Stimulated activated naive CD8-positive, alpha-beta T cell treated with anti-CD3 and anti-CD28 coated beads, Interleukin-15, Interleukin-2, amounts not matched to agents 100 U/mL and 50 U/mL, for 24 hours (primary cell): Measurements from ENCODE around the gene C2orf15.
A peak's percentile ranks its signal among the peaks of the same experiment; 100 is the strongest.
"Not testable (repeated sequence)": the region's sequence is repeated elsewhere in the genome, so short reads cannot be mapped to it uniquely, and the experiment has no call there.

Experiments used
- ATAC-seq: fragments of 150-1000 bp; cut with Tn5 transposase; one replicate; pipeline ENCODE4 v1.10.0; 2021
- DNase-seq: peaks from one replicate; pipeline ENCODE4 v3.0.0; 2021

C2orf15 gene, protein sequence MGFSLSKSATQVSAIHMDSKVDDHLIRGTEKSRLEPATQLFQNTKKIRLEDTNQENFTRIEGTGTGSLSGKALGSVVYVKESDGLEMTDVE

DNA sequence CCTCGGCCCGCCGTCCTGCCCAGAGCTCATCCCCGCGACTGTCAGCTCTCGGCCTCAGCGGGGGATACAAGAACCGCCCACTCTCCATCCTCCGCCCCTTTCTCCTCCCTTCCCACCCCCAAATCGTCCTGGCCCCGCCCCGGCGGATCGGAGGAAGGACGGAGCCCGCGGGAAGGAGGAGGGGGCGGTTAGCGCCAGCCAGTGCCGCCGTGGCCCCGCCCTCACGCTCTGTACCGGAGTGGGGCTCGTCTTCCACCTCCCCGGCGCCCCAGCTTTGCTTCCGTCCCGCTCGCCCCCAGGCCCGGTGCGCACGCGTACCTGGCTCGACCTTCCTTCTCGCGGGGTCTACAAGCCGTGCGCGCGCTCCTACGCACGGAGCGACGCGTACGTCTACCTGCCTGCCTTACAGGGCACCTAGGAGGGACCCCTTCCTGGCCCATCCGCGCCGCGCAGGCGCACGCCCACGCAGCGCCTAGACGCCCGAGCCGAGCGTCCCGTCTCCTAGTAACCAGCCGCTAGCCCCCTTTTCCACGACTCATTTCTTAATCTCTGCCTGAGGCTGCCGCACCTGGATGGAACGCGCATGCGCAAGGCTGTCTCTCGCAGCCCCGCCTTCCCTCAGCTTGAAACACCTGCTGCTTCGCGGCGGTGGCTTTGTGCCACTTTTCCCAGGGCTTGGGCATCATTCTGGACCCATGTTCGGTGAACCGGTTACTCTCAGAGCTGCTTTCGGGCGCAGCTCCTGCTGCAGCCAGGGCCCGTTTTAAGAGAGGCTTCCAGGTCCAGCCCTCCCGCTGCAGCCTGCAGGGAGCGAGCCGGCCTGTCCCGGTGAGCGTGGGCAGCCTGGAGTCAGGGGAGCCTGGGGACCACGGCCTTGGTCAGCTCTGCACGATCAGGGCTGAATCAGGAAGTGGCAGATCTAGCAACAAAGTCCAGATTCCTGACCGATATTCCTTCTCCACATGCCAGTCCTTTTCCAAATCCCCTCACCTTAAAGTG is at the start of gene C2orf15:
TSS of gene C2orf15 (plus strand) at position 598 of the 999 bp plus-strand sequence. CDS start 8,852 bp downstream, outside the sequence.
- ATAC-seq: peak; percentile 96
- peak; percentile 97 for DNase-seq

DNA sequence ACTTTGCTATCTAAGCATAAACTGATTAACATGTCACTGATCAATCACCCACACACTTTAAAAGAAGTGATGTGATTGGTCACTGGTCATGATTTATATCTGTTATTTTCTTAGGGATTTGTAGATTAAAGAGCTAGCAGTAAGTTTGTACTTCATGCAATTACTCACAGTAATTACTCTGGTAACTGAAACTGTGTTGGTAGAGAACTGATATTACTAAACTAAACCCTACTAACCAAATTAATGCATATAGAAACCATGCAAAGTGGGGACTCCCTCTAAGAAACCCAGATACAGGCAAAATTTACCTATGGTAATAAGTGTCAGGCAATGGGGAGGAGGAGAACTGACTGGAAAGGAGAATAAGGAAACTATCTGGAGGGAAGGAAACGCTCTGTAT is 44.8 kb upstream of the C2orf15 start:
- ATAC-seq (peak; percentile 57), DNase-seq (no peak)

DNA sequence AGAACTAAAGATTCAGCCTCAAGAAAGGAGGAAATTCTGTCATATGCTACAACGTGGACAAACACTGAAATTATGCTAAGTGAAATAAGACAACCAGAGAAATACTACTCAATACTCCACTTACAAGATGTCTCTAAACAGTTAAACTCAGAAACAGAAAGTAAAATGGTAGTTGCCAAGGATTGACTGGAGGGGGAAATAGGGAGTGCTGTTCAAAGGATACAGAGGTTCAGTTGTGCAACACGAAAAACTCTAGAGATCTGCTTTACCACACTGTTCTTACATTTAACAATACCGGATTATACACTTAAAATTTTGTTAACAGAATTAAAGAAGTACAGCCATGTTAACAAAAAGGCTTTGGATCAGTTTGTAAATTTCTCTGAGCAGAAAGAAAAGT is 39.8 kb upstream of the C2orf15 start:
- ATAC-seq (no peak), DNase-seq (no peak)

DNA sequence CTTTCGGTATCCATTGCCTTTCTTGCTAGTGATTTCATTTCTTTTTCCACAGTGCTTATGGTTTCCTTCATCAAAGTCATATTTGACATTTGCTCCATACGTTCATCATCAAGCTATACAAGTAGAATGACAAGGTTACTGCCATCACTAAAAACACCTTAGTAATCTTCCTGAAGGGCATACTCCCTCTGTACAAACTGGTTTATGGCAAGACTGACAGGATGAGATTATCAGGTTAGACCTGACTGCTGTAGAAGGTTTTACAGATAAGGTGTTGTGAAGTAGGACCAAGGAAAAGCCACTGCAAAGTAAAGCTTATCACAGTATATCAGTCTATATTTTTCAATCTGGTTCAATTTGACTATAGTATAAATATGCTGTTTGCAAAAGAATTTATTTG is 37.5 kb upstream of the C2orf15 start:
- ATAC-seq (no peak), DNase-seq (no peak)

DNA sequence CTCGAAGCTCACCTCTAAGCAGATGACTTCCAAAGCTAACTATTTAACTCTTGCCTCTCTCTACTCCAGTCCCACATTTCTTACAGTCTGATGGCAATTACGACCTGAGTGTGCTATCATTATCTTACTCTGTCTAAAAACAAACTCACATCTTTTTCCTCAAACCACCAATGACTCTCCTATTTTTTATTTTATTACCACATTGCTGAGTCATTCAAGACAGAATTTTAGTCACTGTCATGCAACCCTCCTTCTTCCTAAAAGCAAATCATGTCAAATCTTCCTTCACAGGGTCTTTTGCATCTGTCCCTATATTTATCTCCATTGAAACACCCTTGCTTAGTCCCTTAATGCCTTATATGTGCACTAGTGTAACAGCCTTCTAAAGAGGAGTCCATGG is 34.6 kb upstream of the C2orf15 start:
- no peak for ATAC-seq
- no peak for DNase-seq

DNA sequence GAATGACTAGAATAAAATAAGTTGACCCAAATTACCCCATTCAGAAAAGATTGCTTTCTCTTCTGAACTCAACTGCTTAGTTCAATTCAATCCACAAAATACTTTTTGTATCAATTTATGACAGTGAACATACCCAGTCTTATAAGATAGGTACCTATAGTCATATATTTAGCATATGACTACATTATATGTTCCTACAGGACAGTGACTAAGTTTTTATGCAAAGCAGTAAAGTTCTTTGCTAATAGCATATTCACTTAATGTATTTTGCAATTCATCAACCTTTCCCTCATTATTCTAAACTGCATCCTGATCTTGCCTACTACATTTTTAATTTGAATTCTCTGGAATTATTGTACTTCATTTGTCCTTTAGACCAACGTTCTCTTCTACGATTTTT is 30.3 kb upstream of the C2orf15 start:
- no peak for ATAC-seq
- no peak for DNase-seq

DNA sequence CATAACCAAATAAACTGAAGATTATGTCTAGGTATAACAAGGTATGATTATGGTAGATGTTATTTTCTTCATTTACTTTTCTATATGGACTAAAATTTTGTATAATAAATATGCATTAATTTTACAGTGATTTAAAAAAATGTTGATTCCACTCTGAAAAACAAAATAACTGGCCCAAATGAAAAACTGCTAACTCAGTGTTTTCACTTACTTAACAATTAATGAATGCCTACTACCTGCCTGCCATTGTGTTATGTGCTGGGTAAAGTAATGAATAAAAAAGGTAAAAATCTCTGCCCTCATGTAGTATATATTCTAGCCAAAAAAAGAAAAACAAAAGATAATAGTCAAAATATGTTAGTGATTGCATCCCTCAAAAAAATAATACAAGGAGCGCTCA is 29.6 kb upstream of the C2orf15 start:
- DNase-seq (no peak), ATAC-seq (no peak)

DNA sequence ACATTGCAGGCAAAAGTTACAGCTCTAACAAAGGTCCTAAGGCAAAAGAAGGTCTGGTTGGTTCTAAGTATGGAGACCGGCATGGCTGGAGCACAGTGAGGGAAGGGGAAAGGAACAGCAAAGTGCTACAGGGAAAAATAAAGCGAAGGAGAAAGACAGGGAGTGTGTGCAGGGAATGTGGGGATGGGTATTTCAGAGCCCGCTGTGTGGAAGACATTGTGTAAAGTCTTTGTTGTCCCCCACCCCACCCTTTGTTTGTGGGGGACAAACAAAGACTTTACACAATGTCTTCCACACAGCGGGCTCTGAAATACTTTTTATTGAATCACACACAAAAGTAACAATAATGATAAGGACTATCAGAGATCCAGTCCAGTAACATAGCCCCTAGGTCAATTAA is 28.9 kb upstream of the C2orf15 start:
- no peak for DNase-seq
- no peak for ATAC-seq

DNA sequence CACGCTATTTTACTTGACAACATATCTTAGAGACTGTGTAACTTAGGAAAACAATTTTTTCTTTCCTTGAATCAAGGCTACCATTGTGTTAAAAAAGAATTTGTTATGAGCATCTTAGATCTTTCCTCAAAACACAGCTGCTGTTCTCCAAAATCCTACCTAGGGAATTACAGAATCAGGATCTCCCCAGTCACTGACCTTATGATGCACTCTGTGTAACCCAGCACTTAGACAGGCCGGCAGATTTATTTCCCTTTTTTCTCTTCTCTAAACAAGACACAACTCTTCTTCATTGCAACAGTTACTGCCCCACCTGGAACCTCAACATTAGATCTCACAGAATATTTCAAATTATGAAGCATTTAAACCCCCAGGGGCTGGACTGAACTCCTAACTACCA is 13.5 kb upstream of the C2orf15 start:
- ATAC-seq (no peak), DNase-seq (no peak)

DNA sequence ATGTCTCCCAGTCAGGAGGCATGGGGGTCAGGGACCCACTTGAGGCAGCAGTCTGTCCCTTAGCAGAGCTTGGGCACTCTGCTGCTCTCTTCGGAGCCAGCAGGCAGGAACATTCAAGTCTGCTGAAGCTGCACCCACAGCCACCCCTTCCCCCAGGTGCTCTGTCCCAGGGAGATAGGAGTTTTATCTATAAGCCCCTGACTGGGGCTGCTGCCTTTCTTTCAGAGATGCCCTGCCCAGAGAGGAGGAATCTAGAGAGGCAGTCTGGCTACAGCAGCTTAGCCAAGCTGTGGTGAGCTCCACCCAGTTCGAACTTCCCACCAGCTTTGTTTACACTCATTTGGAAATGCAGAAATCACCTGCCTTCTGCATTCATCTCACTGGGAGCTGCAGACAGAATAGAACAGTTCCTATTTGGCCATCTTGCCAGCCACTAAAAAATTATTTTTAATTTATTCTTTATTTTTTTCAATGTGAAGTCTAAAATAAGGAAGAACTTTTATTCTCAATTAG is 6.4 kb upstream of the C2orf15 start:
- not testable (repeated sequence) for DNase-seq, ATAC-seq

DNA sequence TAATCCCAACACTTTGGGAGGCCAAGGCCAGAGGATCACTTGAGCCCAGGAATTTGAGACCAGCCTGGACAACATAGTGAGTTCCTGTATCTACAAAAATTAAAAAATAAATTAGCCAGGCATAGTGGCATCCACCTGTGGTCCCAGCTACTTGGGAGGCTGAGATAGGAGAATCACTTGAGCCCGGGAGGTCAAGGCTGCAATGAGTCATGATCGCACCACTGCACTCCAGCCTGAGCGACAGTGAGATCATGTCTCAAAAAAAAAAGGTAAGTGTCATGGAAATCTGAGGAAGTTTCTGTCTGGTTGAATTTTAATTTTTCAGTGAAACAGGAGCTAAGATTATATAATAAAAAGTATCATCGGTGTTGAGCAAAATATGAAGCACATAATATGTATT is 2.5 kb upstream of the C2orf15 start:
- ATAC-seq: no peak
- DNase-seq: no peak

DNA sequence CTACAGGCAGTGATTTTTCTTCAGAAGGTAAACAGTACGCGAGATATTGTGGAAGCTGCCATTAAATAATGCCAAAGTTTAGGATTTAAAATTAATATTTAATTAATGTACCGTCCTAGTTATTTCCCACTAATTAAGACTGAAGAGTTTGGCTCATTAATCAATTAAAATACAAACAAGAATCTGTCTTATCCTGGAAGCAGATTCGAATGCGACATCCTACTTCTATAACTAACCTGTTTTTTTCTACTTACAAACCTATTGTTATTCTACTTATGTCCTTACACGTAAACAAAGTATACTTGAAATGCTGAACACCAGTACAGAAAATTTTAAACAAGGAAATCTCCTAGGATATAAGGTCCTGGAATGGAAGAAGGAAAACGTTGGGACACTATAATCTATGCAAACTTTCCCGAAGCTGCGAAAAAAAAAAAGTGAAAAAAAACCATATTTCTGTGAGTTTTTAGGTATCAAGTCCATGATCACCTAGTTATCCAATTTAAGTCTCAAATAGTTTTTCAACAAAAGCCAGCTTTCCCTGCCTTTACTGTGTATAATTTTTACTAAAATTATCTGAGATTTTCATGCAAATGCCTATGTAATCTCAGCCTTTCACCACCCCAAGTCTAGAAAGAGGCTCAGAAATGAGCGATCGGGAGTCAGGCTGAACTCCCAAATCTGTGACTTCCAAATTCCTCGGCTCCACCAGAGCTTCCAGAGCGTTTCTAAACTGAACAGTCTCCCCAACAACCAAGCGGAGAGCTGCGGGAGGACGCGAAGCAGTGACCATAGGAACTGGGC is 1.2 kb upstream of the C2orf15 start:
- ATAC-seq: no peak

DNA sequence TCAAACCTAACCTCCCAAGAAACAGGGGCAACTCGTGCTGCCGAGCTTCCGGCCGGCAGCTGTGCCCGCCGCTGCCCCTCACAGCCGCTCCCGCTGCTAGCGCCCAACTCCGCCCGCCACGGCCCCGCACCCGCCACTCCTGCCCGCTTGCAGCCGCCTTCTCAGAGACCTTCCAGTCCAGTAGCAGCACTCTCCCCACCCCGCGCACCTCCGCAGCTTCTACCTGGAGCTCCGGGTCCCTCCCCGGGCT is 722 bp upstream of the C2orf15 start:
- DNase-seq (no peak), ATAC-seq (peak; percentile 30)

More for the DNA sequence above, 1.2 kb upstream of the C2orf15 start:
- no peak for DNase-seq

DNA sequence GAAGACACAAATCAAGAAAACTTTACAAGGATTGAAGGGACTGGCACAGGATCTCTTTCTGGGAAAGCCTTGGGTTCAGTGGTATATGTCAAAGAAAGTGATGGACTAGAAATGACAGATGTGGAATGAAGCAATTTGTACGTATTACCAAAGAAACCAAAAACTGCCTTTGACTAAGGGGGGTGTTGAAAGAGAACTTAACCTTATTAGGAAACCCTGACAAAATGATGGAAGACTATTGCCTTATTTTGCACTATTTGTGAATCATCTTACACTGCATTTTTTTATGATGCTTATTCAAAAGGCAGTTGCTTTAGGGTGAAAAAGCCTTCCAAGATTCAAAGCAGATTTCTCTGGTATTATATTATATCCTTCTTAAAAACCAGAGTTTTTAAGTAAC is 9.2 kb downstream of the C2orf15 start:
- ATAC-seq: no peak

DNA sequence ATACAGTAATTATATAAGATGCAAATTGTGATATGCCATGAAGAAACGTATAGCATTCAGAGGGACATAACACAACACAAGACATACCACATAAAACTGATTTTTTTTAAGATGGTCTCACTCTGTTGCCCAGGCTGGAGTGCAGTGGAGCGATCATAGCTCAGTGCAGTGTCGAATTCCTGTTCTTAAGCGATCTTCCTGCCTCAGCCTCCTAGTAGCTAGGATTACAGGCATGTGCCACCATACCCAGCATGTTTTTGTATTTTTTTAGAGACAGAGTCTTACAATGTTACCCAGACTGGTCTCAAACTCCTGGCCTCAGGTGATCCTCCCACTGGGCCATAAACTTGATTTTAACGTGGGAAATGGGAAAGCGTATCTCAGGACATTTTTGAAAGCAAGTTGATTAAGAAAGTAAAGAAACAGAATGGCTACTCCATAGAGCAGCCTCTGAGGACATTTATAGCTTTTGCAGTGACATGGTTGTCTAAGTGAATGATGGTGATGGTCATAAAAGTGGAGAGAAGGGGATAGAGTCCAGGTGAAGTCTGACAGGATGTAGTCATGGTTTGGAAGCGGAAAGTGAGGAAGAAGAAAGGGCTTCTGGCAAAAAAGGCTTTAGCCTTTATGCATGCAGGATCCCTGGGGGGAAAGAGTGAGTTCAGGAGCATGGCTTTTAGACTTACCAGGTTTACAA is 10.8 kb downstream of the C2orf15 start:
- no peak for ATAC-seq
- DNase-seq: no peak

More for the DNA sequence above, 9.2 kb downstream of the C2orf15 start:
- no peak for DNase-seq

DNA sequence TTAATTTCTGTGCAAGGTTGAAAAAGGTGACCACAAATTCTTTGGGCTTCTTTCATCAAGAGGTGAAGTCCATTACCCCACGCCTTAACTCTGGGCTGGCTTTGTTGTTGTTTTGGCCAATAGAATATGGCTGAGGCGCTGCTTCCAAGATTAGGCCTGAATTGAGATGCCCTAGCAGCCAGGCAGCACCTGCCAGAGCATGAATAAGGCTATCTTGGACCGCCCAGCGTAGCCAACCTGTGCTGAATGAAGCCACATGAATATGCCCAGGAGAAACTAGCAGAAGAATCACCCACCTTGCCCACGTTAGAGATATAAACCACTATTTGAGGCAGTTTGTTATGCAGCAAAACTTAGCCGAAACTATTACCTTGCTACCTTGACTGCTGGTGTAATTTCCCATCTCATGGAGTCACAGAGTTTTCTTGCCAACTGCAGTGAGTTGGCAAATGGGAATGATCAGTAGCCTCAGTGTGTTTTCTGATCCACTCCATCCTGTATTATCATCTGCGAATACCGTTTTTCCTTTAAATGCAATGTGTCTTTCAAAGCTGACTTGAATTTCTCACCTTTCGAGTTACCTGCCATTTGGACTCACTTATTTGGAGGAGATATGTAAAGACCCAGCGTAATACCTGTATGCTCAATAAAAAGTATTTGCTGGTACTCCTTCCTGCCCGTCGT is 12.6 kb downstream of the C2orf15 start:
- DNase-seq (no peak), ATAC-seq (no peak)

DNA sequence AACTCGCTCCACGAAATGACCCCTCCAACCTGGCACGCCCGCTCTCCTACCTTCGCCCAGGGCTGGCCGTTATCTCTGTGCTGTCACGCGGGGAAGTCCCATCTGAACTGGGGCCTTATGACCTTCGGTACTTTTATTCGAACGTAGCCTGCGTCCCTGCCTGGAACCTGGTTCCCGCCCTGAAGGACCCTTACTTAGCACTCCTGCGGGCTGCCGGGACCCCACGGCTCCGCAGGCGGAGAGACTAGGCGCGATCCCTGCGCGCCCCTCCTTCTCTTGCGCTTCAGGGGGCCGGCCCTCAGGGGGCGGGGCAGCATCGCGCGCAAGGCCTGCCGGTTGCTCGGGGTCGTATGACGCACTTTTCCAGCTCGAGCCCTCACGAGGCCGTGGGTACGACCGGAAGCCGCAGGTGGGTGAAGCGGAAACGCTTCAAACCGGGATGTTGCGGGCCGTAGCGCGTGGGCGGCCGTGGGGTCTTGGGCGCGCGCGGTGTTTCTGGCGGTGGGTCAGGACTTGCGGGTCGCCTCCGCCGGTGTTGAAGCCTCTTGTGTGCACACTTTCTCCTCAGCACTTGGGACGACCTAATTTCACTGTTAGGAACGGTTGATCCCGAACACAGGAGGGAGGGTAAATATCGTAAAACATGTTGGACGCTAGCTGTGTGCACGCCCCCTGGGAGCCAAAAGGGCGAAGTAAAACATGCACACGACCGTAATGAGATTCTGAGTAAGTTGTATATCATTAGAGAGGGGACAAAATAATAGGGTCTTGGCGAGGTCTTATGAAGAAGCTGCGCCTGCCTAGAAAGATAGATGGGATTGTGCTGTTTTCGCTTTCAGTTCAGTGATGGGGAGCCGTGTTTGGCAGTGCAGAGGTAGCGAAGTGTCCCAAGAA is 13.4 kb downstream of the C2orf15 start, which contains the start of the genes LIPT1 and TSGA10:
TSS of gene LIPT1 (plus strand) at position 325 of the 894 bp plus-strand sequence. CDS start 6,991 bp downstream, outside the sequence.
TSS of gene TSGA10 (minus strand) at position 300 of the 894 bp plus-strand sequence. CDS start 45,503 bp downstream, outside the sequence.
- peak; percentile 98 for ATAC-seq
- peak; percentile 95 for DNase-seq

DNA sequence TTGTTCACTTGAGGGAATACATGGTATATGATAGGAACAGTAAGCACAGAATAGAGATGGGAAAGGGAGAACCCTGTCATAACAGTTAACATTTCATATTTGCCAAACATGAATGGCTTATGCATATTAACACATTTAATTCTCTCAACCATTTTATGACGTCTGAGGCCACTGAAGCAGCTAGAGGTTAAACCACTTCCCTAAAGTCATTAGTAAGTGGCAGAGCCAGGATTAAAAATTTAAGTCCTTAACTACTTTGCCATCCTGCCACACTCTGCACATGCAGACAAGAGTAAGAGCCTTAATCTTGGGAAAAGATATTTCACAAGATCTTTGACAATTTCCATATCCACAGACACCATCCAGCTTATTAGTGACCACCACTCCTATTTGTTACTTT is 15.4 kb downstream of the C2orf15 start:
- ATAC-seq (no peak), DNase-seq (no peak)

DNA sequence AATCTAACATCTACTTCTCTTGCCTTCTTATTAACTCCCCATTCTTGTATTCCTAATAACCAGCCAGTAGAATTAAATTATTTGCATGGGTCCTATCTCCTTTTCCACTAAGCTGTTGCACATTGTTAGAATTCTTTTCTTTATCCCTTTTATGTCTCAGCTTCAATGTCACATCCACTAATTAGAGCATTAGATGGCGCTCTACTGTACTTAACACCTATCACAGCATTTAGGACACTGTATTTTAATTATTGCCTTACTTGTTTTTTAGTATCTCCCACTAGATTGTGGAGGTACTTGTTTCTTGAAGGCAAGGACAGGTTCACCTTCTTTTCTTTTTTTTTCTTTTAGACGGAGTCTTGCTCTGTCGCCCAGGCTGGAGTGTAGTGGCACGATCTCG is 17.1 kb downstream of the C2orf15 start:
- DNase-seq: no peak
- ATAC-seq: no peak

DNA sequence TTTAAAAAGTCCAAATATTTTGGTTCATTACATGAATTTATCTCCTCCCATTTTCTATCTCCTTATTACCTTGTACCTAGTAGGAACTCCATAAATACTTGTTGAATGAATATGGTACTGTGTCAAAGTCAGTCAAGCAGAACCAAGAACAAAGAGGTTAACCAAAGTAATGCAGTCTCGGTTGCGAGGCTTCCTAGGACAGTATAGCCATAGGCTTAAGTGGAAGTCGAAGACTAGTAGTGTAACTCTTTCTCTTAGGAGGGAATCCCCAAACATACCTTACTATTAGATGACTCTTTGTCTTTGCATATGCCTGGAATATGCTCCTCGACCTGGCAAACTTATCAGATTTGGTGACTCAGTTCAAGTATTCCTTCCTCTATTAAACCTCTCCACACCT is 18.1 kb downstream of the C2orf15 start:
- ATAC-seq: no peak
- DNase-seq: no peak
